Measurements from ENCODE around the gene TMEM139.
"Not testable (repeated sequence)": the region's sequence is repeated elsewhere in the genome, so short reads cannot be mapped to it uniquely, and the experiment has no call there.

The TMEM139 gene

GRCh38 chr7:143287339-143287934 is 2.7 kb downstream of the TMEM139 start:
- in situ Hi-C loops (cut with HindIII; ENCODE audit: low sequenced_read_pairs), result no loop called here
- DNase-seq (ENCODE audit: low read depth, low spot score), result no peak
- no peak for TF ChIP-seq CTCF (IDR thresholded peaks at IDR 0.05; ENCODE audit: low read depth, low read length)
- H3K4me3 ChIP-seq (ENCODE audit: low read depth, low read length), result peak overlapping the region; percentile 32

- peak within 1 kb of the TSS; percentile 83 for H3K4me3 ChIP-seq (ENCODE audit: low read depth, low read length)
- DNase-seq (ENCODE audit: low read depth, low spot score), result peak; percentile 98
- TF ChIP-seq CTCF (IDR thresholded peaks at IDR 0.05; ENCODE audit: low read depth, low read length), result peak; percentile 39
- in situ Hi-C loops (cut with HindIII; ENCODE audit: low sequenced_read_pairs), result no loop called here
Measured at GRCh38 chr7:143287935-143288826, 3.4 kb downstream of the TMEM139 start, which contains the start of gene CASP2. Gene CASP2 (plus strand): TSS chr7:143288351. CDS start chr7:143288456, 105 bp downstream.

- H3K4me3 ChIP-seq (ENCODE audit: low read depth, low read length), result peak overlapping the region; percentile 83
- in situ Hi-C loops (cut with HindIII; ENCODE audit: low sequenced_read_pairs), result no loop called here
- no peak for DNase-seq (ENCODE audit: low read depth, low spot score)
- TF ChIP-seq CTCF (IDR thresholded peaks at IDR 0.05; ENCODE audit: low read depth, low read length), result no peak
Measured at GRCh38 chr7:143288836-143289235, 4.1 kb downstream of the TMEM139 start.

GRCh38 chr7:143289421-143289820 is 4.7 kb downstream of the TMEM139 start:
- in situ Hi-C loops (cut with HindIII; ENCODE audit: low sequenced_read_pairs), result no loop called here
- peak; percentile 26 for DNase-seq (ENCODE audit: low read depth, low spot score)
- TF ChIP-seq CTCF (IDR thresholded peaks at IDR 0.05; ENCODE audit: low read depth, low read length), result no peak
- H3K4me3 ChIP-seq (ENCODE audit: low read depth, low read length), result peak overlapping the region; percentile 83

GRCh38 chr7:143289888-143290287 is 5.1 kb downstream of the TMEM139 start:
- DNase-seq (ENCODE audit: low read depth, low spot score); in situ Hi-C loops (cut with HindIII; ENCODE audit: low sequenced_read_pairs): not testable (repeated sequence)
- peak overlapping the region; percentile 83 for H3K4me3 ChIP-seq (ENCODE audit: low read depth, low read length)

- no peak overlapping the region for H3K4me3 ChIP-seq (ENCODE audit: low read depth, low read length)
- TF ChIP-seq CTCF (IDR thresholded peaks at IDR 0.05; ENCODE audit: low read depth, low read length), result no peak
- DNase-seq (ENCODE audit: low read depth, low spot score), result no peak
- in situ Hi-C loops (cut with HindIII; ENCODE audit: low sequenced_read_pairs), result no loop called here
Measured at GRCh38 chr7:143290293-143290692, 5.5 kb downstream of the TMEM139 start.

GRCh38 chr7:143292876-143293275 is 8.1 kb downstream of the TMEM139 start:
- no peak for TF ChIP-seq CTCF (IDR thresholded peaks at IDR 0.05; ENCODE audit: low read depth, low read length)
- in situ Hi-C loops (cut with HindIII; ENCODE audit: low sequenced_read_pairs), result no loop called here
- H3K4me3 ChIP-seq (ENCODE audit: low read depth, low read length), result no peak overlapping the region
- no peak for DNase-seq (ENCODE audit: low read depth, low spot score)

All from astrocyte of the spinal cord (primary cell).